Vagina (tissue), 2 donors: ENCODE measurements around the gene SLC7A9. TPM values are rescaled to one million over a fixed set of nuclear protein-coding genes. Genes with fewer than 3 reads are reported as not detected.

ENCODE experiments used
- DNase-seq, 2 donors: peaks; one replicate each; pipeline ENCODE4 v3.0.0-alpha.2; 2017; ENCODE audit errors: extremely low spot score in 2 of 2
- H3K27ac ChIP-seq: fragments of 200-600 bp; sonication (generic); one replicate; pipeline ENCODE4 v1.5.1; 2019
- H3K27me3 ChIP-seq: fragments of 200-600 bp; sonication (generic); one replicate; pipeline ENCODE4 v1.5.1; 2019
- H3K36me3 ChIP-seq, 2 donors: fragments of 200-600 bp; sonication (generic); one replicate each; pipeline ENCODE4 v1.5.1; 2017 to 2019
- H3K4me1 ChIP-seq: fragments of 200-600 bp; sonication (generic); one replicate; pipeline ENCODE4 v1.5.1; 2019
- H3K4me3 ChIP-seq, 2 donors: fragments of 200-600 bp; sonication (generic); 1 replicate in 1 of 2; 2 replicates in 1 of 2; pipeline ENCODE4 v1.5.1; 2016 to 2019
- H3K9me3 ChIP-seq: fragments of 200-600 bp; sonication (generic); one replicate; pipeline ENCODE4 v1.5.1; 2019
- CTCF ChIP-seq, 3 experiments: fragments of 450-650 bp in 2 of 3; fragments of 200-600 bp in 1 of 3; sonication (generic) in 1 of 3; IDR thresholded peaks; one replicate each; pipeline ENCODE4 v1.5.1; 2017 to 2019; ENCODE audit warnings: antibody characterized with exemption in 3 of 3, mild to moderate bottlenecking in 2 of 3, moderate library complexity in 2 of 3
- POLR2A ChIP-seq, 2 donors: fragments of 450-650 bp; IDR thresholded peaks; one replicate each; pipeline ENCODE4 v1.6.1; 2017; ENCODE audit warnings: antibody characterized with exemption in 2 of 2, mild to moderate bottlenecking in 2 of 2, moderate library complexity in 2 of 2
- POLR2AphosphoS5 ChIP-seq, 2 donors: sonication (generic); formaldehyde crosslinking; IDR thresholded peaks; one replicate each; pipeline ENCODE4 v1.9.0; 2017; ENCODE audit warnings: antibody characterized with exemption in 2 of 2, mild to moderate bottlenecking in 2 of 2, low read depth in 1 of 2; ENCODE audit not compliant: insufficient read depth in 1 of 2
- intact Hi-C: fragments of 100-400 bp; cut with DNase I; formaldehyde crosslinking; loops from one replicate; pipeline ENCODE4 v1.15.1; 2023
- total RNA-seq: library from RNA; depleted of rRNA; stranded (reverse); fragments of >200 nt; gene quantifications from one replicate; pipeline ENCODE4 v1.2.3, GENCODE V29; 2016

Gene SLC7A9
- total RNA-seq, 1 donor from 2014 or later = not detected

DNA sequence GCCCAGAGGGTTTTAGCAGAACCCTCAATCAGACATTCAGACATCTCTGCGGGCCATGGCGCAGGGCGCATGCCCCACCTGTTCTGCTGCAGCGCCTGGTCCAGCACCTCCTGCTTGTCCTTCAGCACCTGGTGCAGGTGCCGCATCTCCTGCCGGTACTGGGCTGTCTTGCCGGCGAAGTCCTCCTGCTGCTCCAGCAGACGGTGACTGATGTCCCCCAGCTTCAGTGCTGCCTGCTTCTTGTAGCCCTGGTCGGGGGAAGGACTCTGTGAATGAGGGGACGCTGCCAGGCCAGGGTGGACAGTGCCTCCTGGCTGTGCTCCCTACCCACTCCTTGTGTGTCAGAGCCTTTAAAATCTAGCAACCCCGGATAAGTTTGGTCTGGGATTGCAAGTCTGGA is 12.2 kb upstream of the SLC7A9 start:
- peaks cover 0 to 24% of the 10 kb centered on the region in 2 donors for H3K36me3 ChIP-seq
- no peaks in the 10 kb centered on the region for H3K9me3 ChIP-seq
- TF ChIP-seq POLR2A (IDR thresholded peaks at IDR 0.05) (no peak), POLR2AphosphoS5 (IDR thresholded peaks at IDR 0.05; ENCODE audit: insufficient read depth in 1 of 2, low read depth in 1 of 2) (no peak), CTCF (IDR thresholded peaks at IDR 0.05) (no peak)
- H3K4me1 ChIP-seq = no peaks in the 10 kb centered on the region
- intact Hi-C loops = no loop called here
- H3K27ac ChIP-seq = no peak overlapping the region
- no peak for DNase-seq
- H3K4me3 ChIP-seq = no peak overlapping the region
- no peaks in the 10 kb centered on the region for H3K27me3 ChIP-seq

DNA sequence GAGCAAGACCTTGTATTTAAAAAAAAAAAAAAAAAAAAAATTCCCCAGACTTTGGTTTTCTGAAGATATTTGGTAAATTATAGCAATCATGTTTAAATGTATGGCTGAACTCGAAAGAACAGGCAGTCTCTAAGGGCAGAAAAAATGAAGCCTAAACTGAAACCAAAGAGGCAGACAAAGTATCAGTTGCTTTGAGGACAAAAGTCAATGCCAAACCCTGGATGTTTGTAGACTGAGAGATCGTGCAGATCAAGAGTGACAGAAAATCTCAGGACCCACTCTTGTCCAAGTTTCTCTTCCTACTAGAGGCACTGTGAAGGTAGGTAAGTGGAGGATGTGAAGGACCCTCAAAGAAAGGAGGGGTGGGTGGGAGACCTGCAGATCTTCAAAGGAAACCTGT is 11.1 kb upstream of the SLC7A9 start:
- intact Hi-C loops = no loop called here
- no peaks in the 10 kb centered on the region for H3K4me1 ChIP-seq
- no peak overlapping the region for H3K4me3 ChIP-seq
- TF ChIP-seq POLR2A (IDR thresholded peaks at IDR 0.05) = no peak
- no peak for TF ChIP-seq POLR2AphosphoS5 (IDR thresholded peaks at IDR 0.05; ENCODE audit: insufficient read depth in 1 of 2, low read depth in 1 of 2)
- no peak for TF ChIP-seq CTCF (IDR thresholded peaks at IDR 0.05)
- no peak overlapping the region for H3K27ac ChIP-seq
- DNase-seq = no peak
- no peaks in the 10 kb centered on the region for H3K27me3 ChIP-seq
- H3K9me3 ChIP-seq = no peaks in the 10 kb centered on the region
- peaks cover 0 to 24% of the 10 kb centered on the region in 2 donors for H3K36me3 ChIP-seq

DNA sequence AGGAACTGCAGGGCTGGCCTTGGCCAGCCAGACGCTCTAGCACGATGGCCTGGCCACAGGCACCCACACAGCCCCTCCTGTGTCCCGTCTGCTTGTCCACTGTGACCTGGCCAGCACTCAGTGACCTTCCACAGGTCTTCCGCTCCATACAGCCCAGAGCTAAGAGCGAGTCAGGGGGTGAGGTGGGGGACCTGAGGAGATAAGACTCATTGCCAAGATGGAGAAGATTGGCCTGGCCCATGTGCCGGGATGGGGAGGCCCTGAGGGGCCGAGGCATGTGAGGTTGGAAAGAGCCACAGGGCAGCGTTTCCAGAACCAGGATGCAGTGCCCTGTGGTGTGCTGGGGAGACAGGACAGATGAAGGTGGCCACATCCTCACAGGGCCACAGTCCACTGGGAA is 10.2 kb upstream of the SLC7A9 start:
- TF ChIP-seq POLR2AphosphoS5 (IDR thresholded peaks at IDR 0.05; ENCODE audit: insufficient read depth in 1 of 2, low read depth in 1 of 2) = no peak
- no peak for TF ChIP-seq POLR2A (IDR thresholded peaks at IDR 0.05)
- TF ChIP-seq CTCF (IDR thresholded peaks at IDR 0.05) = no peak
- Histone ChIP-seq H3K9me3 (no peaks in the 10 kb centered on the region), H3K4me3 (no peak overlapping the region), H3K4me1 (no peaks in the 10 kb centered on the region), H3K27me3 (no peaks in the 10 kb centered on the region), H3K36me3 (peaks cover 0 to 24% of the 10 kb centered on the region in 2 donors), H3K27ac (no peak overlapping the region)
- intact Hi-C loops = no loop called here
- no peak for DNase-seq

DNA sequence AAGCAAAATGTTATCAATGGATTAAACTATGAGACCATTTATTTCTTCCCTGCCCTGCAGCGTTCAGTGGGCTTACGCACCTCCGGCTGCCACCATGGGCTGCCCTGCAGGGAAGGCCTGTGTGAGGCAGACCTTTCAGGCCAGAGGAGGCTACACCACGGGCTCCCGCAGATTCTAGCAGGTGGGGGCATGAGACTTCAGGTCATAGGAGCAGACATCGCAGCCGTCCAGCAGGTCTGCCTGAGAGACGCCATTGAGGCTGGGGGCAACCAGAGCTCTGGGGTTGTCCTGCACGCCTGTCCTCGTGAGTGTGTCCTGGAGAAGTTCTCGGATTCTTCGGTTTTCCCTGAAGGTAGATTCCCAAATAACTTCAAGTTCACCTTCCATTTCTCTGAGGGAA is 9.4 kb upstream of the SLC7A9 start:
- Histone ChIP-seq H3K9me3 (no peaks in the 10 kb centered on the region), H3K4me1 (no peaks in the 10 kb centered on the region), H3K27ac (no peak overlapping the region), H3K4me3 (no peak overlapping the region), H3K27me3 (no peaks in the 10 kb centered on the region), H3K36me3 (peaks cover 0 to 24% of the 10 kb centered on the region in 2 donors)
- intact Hi-C loops = no loop called here
- TF ChIP-seq CTCF (IDR thresholded peaks at IDR 0.05) (no peak), POLR2A (IDR thresholded peaks at IDR 0.05) (no peak), POLR2AphosphoS5 (IDR thresholded peaks at IDR 0.05; ENCODE audit: insufficient read depth in 1 of 2, low read depth in 1 of 2) (no peak)
- peak in 1 of 2 donors; percentile 18 for DNase-seq

DNA sequence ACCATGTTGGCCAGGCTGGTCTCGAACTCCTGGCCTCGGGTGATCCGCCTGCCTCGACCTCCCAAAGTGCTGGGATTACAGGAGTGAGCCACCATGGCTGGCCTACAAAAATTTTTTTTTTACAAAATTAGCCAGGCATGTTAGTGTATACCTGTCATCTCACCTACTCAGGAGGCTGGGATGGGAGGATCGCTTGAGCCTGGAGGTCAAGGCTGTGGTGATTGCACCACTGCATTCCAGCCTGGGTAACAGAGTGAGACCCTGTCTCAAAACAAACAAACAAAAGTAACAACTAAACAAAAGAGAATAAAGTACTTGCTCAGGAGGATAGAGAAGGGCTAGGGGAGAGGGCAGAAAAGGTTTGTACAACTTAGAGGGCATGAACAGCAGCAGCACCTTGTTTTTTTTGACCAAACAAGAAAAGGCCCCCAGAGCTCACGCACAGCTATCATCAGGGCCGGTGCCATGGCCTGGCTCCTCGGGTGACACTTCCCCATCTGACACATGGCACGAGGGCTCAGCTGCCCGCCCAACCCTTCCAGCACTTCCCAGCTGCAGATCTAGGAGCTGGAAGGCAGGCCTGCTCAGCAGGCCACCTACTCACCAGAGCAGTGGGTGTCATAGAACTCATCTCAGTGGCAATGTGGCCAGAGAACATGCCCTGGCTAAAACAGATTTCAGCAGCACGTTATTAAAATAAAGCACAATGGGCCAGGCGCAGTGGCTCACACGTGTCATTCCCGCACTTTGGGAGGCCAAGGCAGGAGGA is 8.6 kb upstream of the SLC7A9 start:
- Histone ChIP-seq H3K4me1 (no peaks in the 10 kb centered on the region), H3K4me3 (no peak overlapping the region), H3K36me3 (peaks cover 0 to 24% of the 10 kb centered on the region in 2 donors), H3K27ac (no peak overlapping the region), H3K27me3 (no peaks in the 10 kb centered on the region), H3K9me3 (no peaks in the 10 kb centered on the region)
- TF ChIP-seq POLR2A (IDR thresholded peaks at IDR 0.05) (no peak), CTCF (IDR thresholded peaks at IDR 0.05) (no peak), POLR2AphosphoS5 (IDR thresholded peaks at IDR 0.05; ENCODE audit: insufficient read depth in 1 of 2, low read depth in 1 of 2) (no peak)
- DNase-seq = no peak
- intact Hi-C loops = no loop called here
